WTC11 (cell line): ENCODE data around the gene CYLD. TPM values are rescaled to one million over a fixed set of nuclear protein-coding genes. Genes with fewer than 3 reads are reported as not detected.

Experiments
- ATAC-seq: fragments of 200-7000 bp; cut with Tn5 transposase; 2 replicates; pipeline ENCODE4 v1.10.0; 2021; ENCODE audit warnings: mild to moderate bottlenecking, moderate library complexity
- CTCF ChIA-PET: fragments of 300-600 bp; sonication (Branson Sonifier 250); formaldehyde crosslinking; loops from one replicate; lab custom pipeline; 2021; ENCODE audit warnings: antibody characterized with exemption; lab: Charles Lee
- POLR2A ChIA-PET: fragments of 350-600 bp; sonication (Branson Sonifier 250); formaldehyde crosslinking; loops from one replicate; lab custom pipeline; 2021; ENCODE audit warnings: antibody characterized with exemption; lab: Charles Lee
- DNase-seq: peaks from one replicate; pipeline ENCODE4 v3.0.0; 2021; ENCODE audit warnings: low spot score
- H3K27ac Mint-ChIP-seq: 2 replicates; pipeline ENCODE4 v1.8.0; 2021; ENCODE audit warnings: mixed read lengths
- H3K27me3 Mint-ChIP-seq: 2 replicates; pipeline ENCODE4 v1.8.0; 2021; ENCODE audit warnings: low read depth, mild to moderate bottlenecking, moderate library complexity, mixed read lengths
- H3K36me3 Mint-ChIP-seq: 2 replicates; pipeline ENCODE4 v1.8.0; 2021; ENCODE audit warnings: mixed read lengths
- H3K4me1 Mint-ChIP-seq: 2 replicates; pipeline ENCODE4 v1.8.0; 2022; ENCODE audit warnings: mixed read lengths
- H3K4me3 Mint-ChIP-seq: 2 replicates; pipeline ENCODE4 v1.8.0; 2021; ENCODE audit warnings: mild to moderate bottlenecking, moderate library complexity, mixed read lengths
- H3K9me3 Mint-ChIP-seq: 2 replicates; pipeline ENCODE4 v1.8.0; 2021; ENCODE audit warnings: mixed read lengths
- AR ChIP-seq: fragments of 250-450 bp; sonication (Bioruptor Pico); IDR thresholded peaks from 2 replicates; pipeline ENCODE4 v1.9.0; 2021; ENCODE audit warnings: mild to moderate bottlenecking
- CTCF ChIP-seq: fragments of 200-600 bp; IDR thresholded peaks from 2 replicates; pipeline ENCODE4 v1.8.0; 2022; ENCODE audit warnings: antibody characterized with exemption
- ELF4 ChIP-seq: sonication (generic); formaldehyde crosslinking; IDR thresholded peaks from 2 replicates; pipeline ENCODE4 v1.8.1; 2022; ENCODE audit warnings: low read depth, mild to moderate bottlenecking, moderate library complexity, missing genetic modification reagents
- ESRRA ChIP-seq: sonication (generic); formaldehyde crosslinking; IDR thresholded peaks from 2 replicates; pipeline ENCODE4 v1.8.1; 2022; ENCODE audit warnings: mild to moderate bottlenecking, missing genetic modification reagents, borderline replicate concordance
- FOXJ3 ChIP-seq: sonication (generic); formaldehyde crosslinking; IDR thresholded peaks from 2 replicates; pipeline ENCODE4 v1.9.0; 2021; ENCODE audit warnings: missing genetic modification reagents, mild to moderate bottlenecking, borderline replicate concordance
- GTF2I ChIP-seq: fragments of 250-450 bp; sonication (Bioruptor Pico); conservative IDR thresholded peaks from 2 replicates; pipeline ENCODE4 v1.4.0; 2021; ENCODE audit warnings: mild to moderate bottlenecking
- JUN ChIP-seq: sonication (generic); formaldehyde crosslinking; IDR thresholded peaks from 2 replicates; pipeline ENCODE4 v1.8.0; 2023; ENCODE audit warnings: mild to moderate bottlenecking, missing genetic modification reagents
- RORB ChIP-seq: fragments of 250-450 bp; sonication (Bioruptor Pico); IDR thresholded peaks from 2 replicates; pipeline ENCODE4 v1.9.0; 2021; ENCODE audit warnings: mild to moderate bottlenecking
- SMAD4 ChIP-seq: sonication (generic); formaldehyde crosslinking; IDR thresholded peaks from 2 replicates; pipeline ENCODE4 v1.8.0; 2022; ENCODE audit warnings: mild to moderate bottlenecking, missing genetic modification reagents
- SOX15 ChIP-seq: fragments of 250-450 bp; sonication (Bioruptor Pico); IDR thresholded peaks from 2 replicates; pipeline ENCODE4 v1.9.0; 2021; ENCODE audit warnings: mild to moderate bottlenecking
- STAT6 ChIP-seq: sonication (generic); formaldehyde crosslinking; conservative IDR thresholded peaks from 2 replicates; pipeline ENCODE4 v1.8.1; 2023; ENCODE audit warnings: mild to moderate bottlenecking, low read depth, missing genetic modification reagents, moderate library complexity
- USF2 ChIP-seq: sonication (generic); formaldehyde crosslinking; IDR thresholded peaks from 2 replicates; pipeline ENCODE4 v1.8.1; 2023; ENCODE audit warnings: mild to moderate bottlenecking, missing genetic modification reagents, moderate library complexity
- ZBTB21 ChIP-seq: sonication (generic); formaldehyde crosslinking; IDR thresholded peaks from 2 replicates; pipeline ENCODE4 v1.8.1; 2023; ENCODE audit warnings: mild to moderate bottlenecking, missing genetic modification reagents, borderline replicate concordance
- ZNF121 ChIP-seq: sonication (generic); formaldehyde crosslinking; IDR thresholded peaks from 2 replicates; pipeline ENCODE4 v1.8.0; 2023; ENCODE audit warnings: missing genetic modification reagents
- ZNF138 ChIP-seq: sonication (generic); formaldehyde crosslinking; conservative IDR thresholded peaks from 2 replicates; pipeline ENCODE4 v1.8.1; 2022; ENCODE audit warnings: mild to moderate bottlenecking, moderate library complexity, missing genetic modification reagents
- ZNF281 ChIP-seq: sonication (generic); formaldehyde crosslinking; IDR thresholded peaks from 2 replicates; pipeline ENCODE4 v1.8.0; 2023; ENCODE audit warnings: mild to moderate bottlenecking, missing genetic modification reagents
- ZNF317 ChIP-seq: sonication (generic); formaldehyde crosslinking; IDR thresholded peaks from 2 replicates; pipeline ENCODE4 v1.8.1; 2023; ENCODE audit warnings: low read depth, mild to moderate bottlenecking, moderate library complexity, missing genetic modification reagents, borderline replicate concordance
- ZNF396 ChIP-seq: fragments of 250-450 bp; sonication (Bioruptor Pico); IDR thresholded peaks from 2 replicates; pipeline ENCODE4 v1.8.0; 2021; ENCODE audit warnings: mild to moderate bottlenecking, moderate library complexity, borderline replicate concordance
- total RNA-seq: library from RNA; stranded (reverse); gene quantifications from 3 replicates; pipeline ENCODE4 v1.2.3, GENCODE V29; 2021

The CYLD gene
- total RNA-seq, 1 experiment from 2014 or later = 10.8 TPM

GRCh38 chr16:50706250-50706649, 35.6 kb upstream of the CYLD start:
- H3K27ac Mint-ChIP-seq = no peak overlapping the region
- peaks cover 6% of the 10 kb centered on the region for H3K27me3 Mint-ChIP-seq
- POLR2A ChIA-PET = no interaction called here

GRCh38 chr16:50708373-50709060, 33.4 kb upstream of the CYLD start:
- ATAC-seq = no peak
- CTCF ChIA-PET = interaction anchor here (0.6 kb wide), 1 partner anchor 340 kb away, joined by 8 read pairs; the partner anchor contains the start of gene BRD7
- Mint-ChIP-seq H3K27me3 (peaks cover 6% of the 10 kb centered on the region), H3K4me1 (peaks cover 3% of the 10 kb centered on the region; the same call in 1 of the 2 replicates), H3K4me3 (no peak overlapping the region), H3K9me3 (peaks cover 23% of the 10 kb centered on the region), H3K36me3 (peaks cover 18% of the 10 kb centered on the region), H3K27ac (no peak overlapping the region)
- POLR2A ChIA-PET = no interaction called here
- DNase-seq = no peak
- TF ChIP-seq SOX15 (CRISPR knock-in tag) = no peak
- TF ChIP-seq ESRRA (CRISPR knock-in tag) = no peak
- TF ChIP-seq JUN (CRISPR knock-in tag) = no peak
- no peak for TF ChIP-seq ZNF121 (CRISPR knock-in tag)
- TF ChIP-seq AR (CRISPR knock-in tag) = no peak
- no peak for TF ChIP-seq SMAD4 (CRISPR knock-in tag)
- TF ChIP-seq ZNF138 = no peak
- TF ChIP-seq ZNF281 (CRISPR knock-in tag) = no peak
- TF ChIP-seq FOXJ3 (CRISPR knock-in tag) = no peak

More at GRCh38 chr16:50706250-50706649, 35.6 kb upstream of the CYLD start:
- H3K36me3 Mint-ChIP-seq = peaks cover 18% of the 10 kb centered on the region
- DNase-seq = no peak
- H3K9me3 Mint-ChIP-seq = peaks cover 23% of the 10 kb centered on the region
- no peak for ATAC-seq
- no peak overlapping the region for H3K4me3 Mint-ChIP-seq
- CTCF ChIA-PET = no interaction called here
- peaks cover 3% of the 10 kb centered on the region; the same call in 1 of the 2 replicates for H3K4me1 Mint-ChIP-seq
- TF ChIP-seq ZNF396 (CRISPR knock-in tag) = no peak
- TF ChIP-seq ELF4 (CRISPR knock-in tag) = no peak
- TF ChIP-seq RORB (CRISPR knock-in tag) = no peak
- TF ChIP-seq USF2 (CRISPR knock-in tag) = no peak
- TF ChIP-seq STAT6 = no peak
- TF ChIP-seq ZNF317 (CRISPR knock-in tag) = no peak
- no peak for TF ChIP-seq ZBTB21 (CRISPR knock-in tag)
- no peak for TF ChIP-seq ESRRA (CRISPR knock-in tag)
- no peak for TF ChIP-seq GTF2I (CRISPR knock-in tag)
- no peak for TF ChIP-seq CTCF
